GM12878 (cell line): ENCODE measurements around the gene SH3GL3. TPM values are rescaled to one million over a fixed set of nuclear protein-coding genes. Genes with fewer than 3 reads are reported as not detected.

Experiments
- ATAC-seq: fragments of 200-7000 bp; cut with Tn5 transposase; 3 replicates; pipeline ENCODE4 v1.9.1; 2020; ENCODE audit warnings: mild to moderate bottlenecking, moderate library complexity
- BruUV-seq: library from RNA; stranded (reverse); fragments of 400-500 nt; replicated peaks from 2 replicates; lab custom pipeline; 2021; lab: Mats Ljungman, UMichigan
- CTCF ChIA-PET: fragments of 300-600 bp; sonication (Branson Sonifier 250); formaldehyde crosslinking; extraction: SDS; loops from one replicate; lab custom pipeline; 2021; ENCODE audit warnings: inconsistent platforms; lab: Yijun Ruan, JAX
- POLR2A ChIA-PET: fragments of 350-600 bp; formaldehyde crosslinking; extraction: SDS; loops from one replicate; lab custom pipeline; 2021; ENCODE audit warnings: inconsistent platforms; lab: Charles Lee
- RAD21 ChIA-PET: fragments of 300-600 bp; sonication (Branson Sonifier 250); formaldehyde crosslinking; loops from one replicate; lab custom pipeline; 2023; ENCODE audit warnings: antibody characterized with exemption; ENCODE audit not compliant: unreplicated experiment; lab: Charles Lee
- SMC1A ChIA-PET: fragments of 300-600 bp; sonication (Branson Sonifier 250); formaldehyde crosslinking; loops from one replicate; lab custom pipeline; 2023; ENCODE audit not compliant: unreplicated experiment, uncharacterized antibody; lab: Charles Lee
- DNase-seq: peaks from one replicate; pipeline ENCODE4 v3.0.0-alpha.2; 2011; ENCODE audit warnings: low read depth, low spot score
- FAIRE-seq: peaks from 3 replicates; lab custom pipeline; 2011; peaks lifted over from hg19 to GRCh38; lab: Jason Lieb, UNC
- H2AFZ ChIP-seq: 2 replicates; pipeline ENCODE4 v1.6.0; 2011; ENCODE audit warnings: low read depth, low read length, control low read depth; ENCODE audit not compliant: control insufficient read depth
- H3K27ac ChIP-seq: 2 replicates; pipeline ENCODE4 v1.5.1; 2011; ENCODE audit warnings: control low read depth; ENCODE audit not compliant: control insufficient read depth, insufficient read depth
- H3K27me3 ChIP-seq, 2 experiments: replicated peaks in 1 of 2; 2 replicates each; pipeline versions ENCODE4 v1.6.0 to v1.6.1; 2011; ENCODE audit warnings: low read length in 1 of 2; ENCODE audit not compliant: control insufficient read depth in 2 of 2, insufficient read depth in 2 of 2
- H3K36me3 ChIP-seq, 2 experiments: 2 replicates each; pipeline ENCODE4 v1.5.1; 2011; ENCODE audit warnings: low read length in 1 of 2; ENCODE audit not compliant: control insufficient read depth in 2 of 2, insufficient read depth in 2 of 2
- H3K4me1 ChIP-seq: 2 replicates; pipeline ENCODE4 v1.6.1; 2011; ENCODE audit warnings: mild to moderate bottlenecking, low read length, moderate library complexity, mixed read lengths; ENCODE audit not compliant: control insufficient read depth, insufficient read depth
- H3K4me2 ChIP-seq: 2 replicates; pipeline ENCODE4 v1.6.0; 2011; ENCODE audit warnings: control low read depth; ENCODE audit not compliant: control insufficient read depth, insufficient read depth
- H3K4me3 ChIP-seq: fragments of 200-600 bp; sonication (generic); 2 replicates; pipeline ENCODE4 v1.5.1; 2016
- H3K79me2 ChIP-seq: 2 replicates; pipeline ENCODE4 v1.6.0; 2011; ENCODE audit warnings: low read length; ENCODE audit not compliant: control insufficient read depth, insufficient read depth
- H3K9ac ChIP-seq: 2 replicates; pipeline ENCODE4 v1.8.0; 2011; ENCODE audit warnings: low read length, control low read depth, mixed read lengths; ENCODE audit not compliant: control insufficient read depth, insufficient read depth
- H3K9me3 ChIP-seq: replicated peaks from 3 replicates; pipeline ENCODE4 v1.5.1; 2011; ENCODE audit warnings: mild to moderate bottlenecking, low read length; ENCODE audit not compliant: control insufficient read depth, insufficient read depth
- H4K20me1 ChIP-seq: 2 replicates; pipeline ENCODE4 v1.6.0; 2011; ENCODE audit not compliant: control insufficient read depth, insufficient read depth
- ATF2 ChIP-seq: IDR thresholded peaks from 2 replicates; pipeline ENCODE4 v1.6.1; 2012; ENCODE audit warnings: low read length, inconsistent platforms
- CEBPB ChIP-seq, 2 experiments: fragments of 150-350 bp in 1 of 2; IDR thresholded peaks; 2 replicates each; pipeline ENCODE4 v1.6.1; 2012 to 2014; ENCODE audit warnings: low read depth in 2 of 2, low read length in 2 of 2, borderline replicate concordance in 1 of 2, inconsistent platforms in 1 of 2
- HCFC1 ChIP-seq: fragments of 150-350 bp; IDR thresholded peaks from 2 replicates; pipeline ENCODE4 v1.6.1; 2014; ENCODE audit warnings: low read length
- LARP7 ChIP-seq: fragments of 450-650 bp; IDR thresholded peaks from 2 replicates; pipeline ENCODE4 v1.6.1; 2017; ENCODE audit warnings: mild to moderate bottlenecking
- NR2C1 ChIP-seq: fragments of 450-650 bp; IDR thresholded peaks from 2 replicates; pipeline ENCODE4 v1.6.1; 2017; ENCODE audit warnings: antibody characterized with exemption, mild to moderate bottlenecking, moderate library complexity
- PAX8 ChIP-seq: fragments of 450-650 bp; IDR thresholded peaks from 2 replicates; pipeline ENCODE4 v1.6.1; 2017; ENCODE audit warnings: mild to moderate bottlenecking, moderate library complexity
- PML ChIP-seq: IDR thresholded peaks from 2 replicates; pipeline ENCODE4 v1.6.1; 2012; ENCODE audit warnings: low read length, inconsistent platforms
- POLR2AphosphoS5 ChIP-seq: IDR thresholded peaks from 2 replicates; pipeline ENCODE4 v1.6.1; 2011; ENCODE audit warnings: mild to moderate bottlenecking, low read length, inconsistent platforms
- SMAD5 ChIP-seq: IDR thresholded peaks from 2 replicates; pipeline ENCODE4 v1.6.1; 2016; ENCODE audit warnings: antibody characterized with exemption, low read depth
- SP1 ChIP-seq: IDR thresholded peaks from one replicate; pipeline ENCODE4 v1.6.1; 2011; ENCODE audit warnings: low read depth, low read length
- TBL1XR1 ChIP-seq: IDR thresholded peaks from 2 replicates; pipeline ENCODE4 v1.6.1; 2012; ENCODE audit warnings: low read depth, low read length, improper control_type of control experiment
- WGBS: methylation state at CpG from one replicate; pipeline ENCODE4 v1.1.6; 2016; ENCODE audit warnings: low lambda C conversion rate; ENCODE audit not compliant: insufficient replicate concordance, insufficient coverage; ENCODE audit errors: missing lambda C conversion rate; 5-methylcytosine and 5-hydroxymethylcytosine counted together
- in situ Hi-C: fragments of 300-500 bp; cut with MboI; formaldehyde crosslinking; loops from 9 replicates; pipeline ENCODE4 v1.14.3; 2018; ENCODE audit warnings: mixed read lengths
- intact Hi-C: fragments of 100-400 bp; cut with micrococcal nuclease; formaldehyde crosslinking; loops from one replicate; pipeline ENCODE4 v1.14.2; 2022; ENCODE audit not compliant: unreplicated experiment
- polyA plus RNA-seq, 11 experiments: library from polyadenylated mRNA; depleted of rRNA in 4 of 11; unstranded in 6 of 11; stranded (reverse) in 5 of 11; fragments of >200 nt; fragmentation: Nextera tagmentation in 4 of 11; fragmentation: Illumina TruSeq in 1 of 11; extraction: Ambion mirVana in 4 of 11; extraction: Trizol in 1 of 11; gene quantifications; 1 replicate in 1 of 11; 2 replicates in 10 of 11; pipeline versions ENCODE4 v1.2.1 to v1.2.3, GENCODE V29; 2011 to 2016; ENCODE audit warnings: inconsistent platforms in 2 of 11, missing spikeins in 2 of 11, low read depth in 1 of 11
- total RNA-seq, 4 experiments: library from RNA; depleted of rRNA in 3 of 4; stranded (reverse); fragments of >200 nt in 3 of 4; fragmentation: Illumina TruSeq in 1 of 4; extraction: Trizol in 1 of 4; gene quantifications; 2 replicates each; pipeline versions ENCODE4 v1.2.1 to v1.2.3, GENCODE V29; 2013 to 2021
- TF ChIP-seq, protein P1 (sequence below): IDR thresholded peaks from 2 replicates; pipeline ENCODE4 v1.6.1; 2011; ENCODE audit warnings: borderline replicate concordance, low read depth, mild to moderate bottlenecking, moderate library complexity, low read length; ENCODE audit not compliant: insufficient read depth, poor library complexity, severe bottlenecking
- TF ChIP-seq, protein P2 (sequence below): fragments of 450-650 bp; formaldehyde crosslinking; IDR thresholded peaks from 2 replicates; pipeline ENCODE4 v1.4.0; 2020; ENCODE audit warnings: mild to moderate bottlenecking, moderate library complexity

SH3GL3 gene
- total and polyA plus RNA-seq, 10 of the 15 experiments (the other 5 are each of a cell fraction or from before 2014, with no cell fraction given), result not detected

- ChIA-PET POLR2A (no interaction called here), SMC1A (no interaction called here), CTCF (no interaction called here), RAD21 (no interaction called here)
- no peaks in the 10 kb centered on the region for H3K36me3 ChIP-seq
- in situ Hi-C loops (no loop called here), intact Hi-C loops (no loop called here)
- TF ChIP-seq LARP7 (no peak), CEBPB (IDR thresholded peaks at IDR 0.05; ENCODE audit: borderline replicate concordance in 1 of 2, low read depth in 2 of 2, low read length in 2 of 2) (no peak)
- FAIRE-seq (no peak), ATAC-seq (no peak), DNase-seq (no peak)
- H3K9ac ChIP-seq, result no peak overlapping the region
- H4K20me1 ChIP-seq, result no peaks in the 10 kb centered on the region
- no TSS peak for BruUV-seq
- 0% methylated on average over 1 of the region's 1 CpG for WGBS
- no peak overlapping the region for H2AFZ ChIP-seq
- no peaks in the 10 kb centered on the region; the same call in 2 of the 3 replicates for H3K9me3 ChIP-seq
- no peaks in the 10 kb centered on the region for H3K4me1 ChIP-seq
- H3K27ac ChIP-seq, result no peak overlapping the region
- peaks cover 0 to under 1% of the 10 kb centered on the region in 2 experiments; a peak in 1 of 4 replicates for H3K27me3 ChIP-seq
- H3K79me2 ChIP-seq, result no peaks in the 10 kb centered on the region
- H3K4me3 ChIP-seq, result no peak overlapping the region
- H3K4me2 ChIP-seq, result no peak overlapping the region
Measured at GRCh38 chr15:83498374-83498773, 51.2 kb downstream of the SH3GL3 start.

- RAD21 ChIA-PET, result no interaction called here
- Histone ChIP-seq H3K9ac (no peak overlapping the region), H3K4me1 (no peaks in the 10 kb centered on the region), H3K27me3 (no peaks in the 10 kb centered on the region), H2AFZ (no peak overlapping the region), H4K20me1 (no peaks in the 10 kb centered on the region), H3K9me3 (no peaks in the 10 kb centered on the region; the same call in 2 of the 3 replicates), H3K4me3 (no peak overlapping the region), H3K27ac (no peak overlapping the region), H3K79me2 (no peaks in the 10 kb centered on the region), H3K36me3 (no peaks in the 10 kb centered on the region), H3K4me2 (no peak overlapping the region)
- in situ Hi-C loops, result no loop called here
- intact Hi-C loops, result no loop called here
- SMC1A ChIA-PET, result no interaction called here
- no peak for DNase-seq
- no peak for FAIRE-seq
- no peak for ATAC-seq
- POLR2A ChIA-PET, result no interaction called here
- CTCF ChIA-PET, result no interaction called here
- BruUV-seq, result no TSS peak
- WGBS, result 35% methylated on average over 3 of the region's 3 CpGs
- TF ChIP-seq, protein P1, sequence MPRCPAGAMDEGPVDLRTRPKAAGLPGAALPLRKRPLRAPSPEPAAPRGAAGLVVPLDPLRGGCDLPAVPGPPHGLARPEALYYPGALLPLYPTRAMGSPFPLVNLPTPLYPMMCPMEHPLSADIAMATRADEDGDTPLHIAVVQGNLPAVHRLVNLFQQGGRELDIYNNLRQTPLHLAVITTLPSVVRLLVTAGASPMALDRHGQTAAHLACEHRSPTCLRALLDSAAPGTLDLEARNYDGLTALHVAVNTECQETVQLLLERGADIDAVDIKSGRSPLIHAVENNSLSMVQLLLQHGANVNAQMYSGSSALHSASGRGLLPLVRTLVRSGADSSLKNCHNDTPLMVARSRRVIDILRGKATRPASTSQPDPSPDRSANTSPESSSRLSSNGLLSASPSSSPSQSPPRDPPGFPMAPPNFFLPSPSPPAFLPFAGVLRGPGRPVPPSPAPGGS, result no peak
- TF ChIP-seq ATF2 (no peak), SP1 (no peak), SMAD5 (no peak), PML (no peak), POLR2AphosphoS5 (no peak), TBL1XR1 (no peak), PAX8 (no peak), NR2C1 (no peak), HCFC1 (no peak)
- TF ChIP-seq, protein P2, sequence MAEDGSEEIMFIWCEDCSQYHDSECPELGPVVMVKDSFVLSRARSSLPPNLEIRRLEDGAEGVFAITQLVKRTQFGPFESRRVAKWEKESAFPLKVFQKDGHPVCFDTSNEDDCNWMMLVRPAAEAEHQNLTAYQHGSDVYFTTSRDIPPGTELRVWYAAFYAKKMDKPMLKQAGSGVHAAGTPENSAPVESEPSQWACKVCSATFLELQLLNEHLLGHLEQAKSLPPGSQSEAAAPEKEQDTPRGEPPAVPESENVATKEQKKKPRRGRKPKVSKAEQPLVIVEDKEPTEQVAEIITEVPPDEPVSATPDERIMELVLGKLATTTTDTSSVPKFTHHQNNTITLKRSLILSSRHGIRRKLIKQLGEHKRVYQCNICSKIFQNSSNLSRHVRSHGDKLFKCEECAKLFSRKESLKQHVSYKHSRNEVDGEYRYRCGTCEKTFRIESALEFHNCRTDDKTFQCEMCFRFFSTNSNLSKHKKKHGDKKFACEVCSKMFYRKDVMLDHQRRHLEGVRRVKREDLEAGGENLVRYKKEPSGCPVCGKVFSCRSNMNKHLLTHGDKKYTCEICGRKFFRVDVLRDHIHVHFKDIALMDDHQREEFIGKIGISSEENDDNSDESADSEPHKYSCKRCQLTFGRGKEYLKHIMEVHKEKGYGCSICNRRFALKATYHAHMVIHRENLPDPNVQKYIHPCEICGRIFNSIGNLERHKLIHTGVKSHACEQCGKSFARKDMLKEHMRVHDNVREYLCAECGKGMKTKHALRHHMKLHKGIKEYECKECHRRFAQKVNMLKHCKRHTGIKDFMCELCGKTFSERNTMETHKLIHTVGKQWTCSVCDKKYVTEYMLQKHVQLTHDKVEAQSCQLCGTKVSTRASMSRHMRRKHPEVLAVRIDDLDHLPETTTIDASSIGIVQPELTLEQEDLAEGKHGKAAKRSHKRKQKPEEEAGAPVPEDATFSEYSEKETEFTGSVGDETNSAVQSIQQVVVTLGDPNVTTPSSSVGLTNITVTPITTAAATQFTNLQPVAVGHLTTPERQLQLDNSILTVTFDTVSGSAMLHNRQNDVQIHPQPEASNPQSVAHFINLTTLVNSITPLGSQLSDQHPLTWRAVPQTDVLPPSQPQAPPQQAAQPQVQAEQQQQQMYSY (CRISPR knock-in tag), result no peak
Measured at GRCh38 chr15:83498801-83499200, 51.7 kb downstream of the SH3GL3 start.
